PC-9 (cell line): ENCODE measurements around the gene SPAG9. TPM values are rescaled to one million over a fixed set of nuclear protein-coding genes. Genes with fewer than 3 reads are reported as not detected.
A peak's percentile ranks its signal among the peaks of the same experiment; 100 is the strongest.

Source experiments
- BruUV-seq: library from RNA; stranded (reverse); fragments of 400-500 nt; replicated peaks from 2 replicates; lab custom pipeline; 2021; lab: Mats Ljungman, UMichigan
- CTCF ChIA-PET: fragments of 300-600 bp; sonication (Branson Sonifier 250); formaldehyde crosslinking; loops from one replicate; lab custom pipeline; 2022; ENCODE audit warnings: antibody characterized with exemption; lab: Charles Lee
- POLR2A ChIA-PET: fragments of 300-600 bp; sonication (Branson Sonifier 250); formaldehyde crosslinking; loops from one replicate; lab custom pipeline; 2022; ENCODE audit warnings: antibody characterized with exemption; ENCODE audit not compliant: unreplicated experiment; lab: Charles Lee
- DNase-seq, 2 experiments: peaks; one replicate each; pipeline versions ENCODE4 v3.0.0 to v3.0.0-alpha.2; 2015 to 2022; ENCODE audit warnings: mixed read lengths in 1 of 2
- H2AFZ ChIP-seq: fragments of 200-600 bp; sonication (generic); 2 replicates; pipeline ENCODE4 v1.8.1; 2017; ENCODE audit warnings: antibody characterized with exemption
- H3F3A ChIP-seq: fragments of 200-600 bp; sonication (generic); 2 replicates; pipeline ENCODE4 v1.8.1; 2017; ENCODE audit warnings: antibody characterized with exemption, mild to moderate bottlenecking, low read depth; ENCODE audit not compliant: insufficient read depth
- H3K27ac ChIP-seq: fragments of 200-600 bp; sonication (generic); 2 replicates; pipeline ENCODE4 v1.6.1; 2016; ENCODE audit warnings: mixed run types
- H3K27me3 ChIP-seq: fragments of 200-600 bp; sonication (generic); 2 replicates; pipeline ENCODE4 v1.6.1; 2016; ENCODE audit warnings: low read depth, mixed run types; ENCODE audit not compliant: insufficient read depth
- H3K36me3 ChIP-seq: fragments of 200-600 bp; sonication (generic); 2 replicates; pipeline ENCODE4 v1.6.1; 2016; ENCODE audit warnings: low read depth, mixed run types
- H3K4me1 ChIP-seq: fragments of 200-600 bp; sonication (generic); replicated peaks from 2 replicates; pipeline ENCODE4 v1.6.1; 2016; ENCODE audit warnings: mixed run types; ENCODE audit not compliant: insufficient read depth
- H3K4me2 ChIP-seq: fragments of 200-600 bp; sonication (generic); 2 replicates; pipeline ENCODE4 v1.6.1; 2017; ENCODE audit warnings: mixed run types
- H3K4me3 ChIP-seq: fragments of 200-600 bp; sonication (generic); 2 replicates; pipeline ENCODE4 v1.6.1; 2016; ENCODE audit warnings: mixed run types
- H3K79me2 ChIP-seq: fragments of 200-600 bp; sonication (generic); 2 replicates; pipeline ENCODE4 v1.6.1; 2017; ENCODE audit warnings: low read depth, mixed run types
- H3K9me2 ChIP-seq: fragments of 200-600 bp; sonication (generic); 2 replicates; pipeline ENCODE4 v1.8.1; 2017; ENCODE audit warnings: mild to moderate bottlenecking; ENCODE audit not compliant: insufficient read depth
- H3K9me3 ChIP-seq: fragments of 200-600 bp; sonication (generic); 2 replicates; pipeline ENCODE4 v1.8.1; 2016; ENCODE audit warnings: low read depth; ENCODE audit not compliant: insufficient read depth
- H4K20me1 ChIP-seq: fragments of 200-600 bp; sonication (generic); 2 replicates; pipeline ENCODE4 v1.8.1; 2017; ENCODE audit not compliant: insufficient read depth
- CTCF ChIP-seq: fragments of 200-600 bp; sonication (generic); conservative IDR thresholded peaks from 2 replicates; pipeline ENCODE4 v1.6.1; 2017; ENCODE audit warnings: mixed run types, antibody characterized with exemption, mild to moderate bottlenecking, moderate library complexity
- EZH2 ChIP-seq: fragments of 200-600 bp; sonication (generic); IDR thresholded peaks from 2 replicates; pipeline ENCODE4 v1.8.0; 2017; ENCODE audit warnings: antibody characterized with exemption, low read depth
- intact Hi-C: fragments of 100-400 bp; cut with micrococcal nuclease; formaldehyde crosslinking; loops from one replicate; pipeline ENCODE4 v1.10.0; 2022; ENCODE audit not compliant: unreplicated experiment
- total RNA-seq: library from RNA; stranded (reverse); gene quantifications from 2 replicates; pipeline ENCODE4 v1.2.3, GENCODE V29; 2021

SPAG9 gene
- total RNA-seq, 1 experiment from 2014 or later: 51.8 TPM

- H3K27ac ChIP-seq: no peak overlapping the region
- ChIA-PET POLR2A (no interaction called here), CTCF (interaction anchor here (0.6 kb wide), 1 partner anchor 170 kb away, joined by 3 read pairs; no protein-coding TSS in a partner anchor)
- H3K4me1 ChIP-seq: peaks cover 63% of the 10 kb centered on the region
- H3K4me2 ChIP-seq: no peak overlapping the region
- no peaks in the 10 kb centered on the region for H3K36me3 ChIP-seq
- no peak overlapping the region for H2AFZ ChIP-seq
- no TSS peak for BruUV-seq
- no peaks in the 10 kb centered on the region for H3K79me2 ChIP-seq
- no peak overlapping the region for H3K4me3 ChIP-seq
- H3F3A ChIP-seq: peaks cover 29% of the 10 kb centered on the region
- H4K20me1 ChIP-seq: no peaks in the 10 kb centered on the region
- H3K9me3 ChIP-seq: no peaks in the 10 kb centered on the region
- H3K27me3 ChIP-seq: no peaks in the 10 kb centered on the region
- no peaks in the 10 kb centered on the region for H3K9me2 ChIP-seq
- intact Hi-C loops: no loop called here
- no peak for TF ChIP-seq EZH2
- TF ChIP-seq CTCF: no peak
- DNase-seq: peak in 1 of 2 experiments; percentile 32
These were observed 193.4 kb downstream of the SPAG9 start for GRCh38 chr17:50927287-50927686.

- no peaks in the 10 kb centered on the region for H3K9me3 ChIP-seq
- no TSS peak for BruUV-seq
- no peak overlapping the region for H3K4me2 ChIP-seq
- peaks cover 63% of the 10 kb centered on the region for H3K4me1 ChIP-seq
- no peaks in the 10 kb centered on the region for H3K36me3 ChIP-seq
- intact Hi-C loops: no loop called here
- TF ChIP-seq CTCF: no peak
- no peak for TF ChIP-seq EZH2
- no peaks in the 10 kb centered on the region for H4K20me1 ChIP-seq
- no peaks in the 10 kb centered on the region for H3K9me2 ChIP-seq
- H3K27ac ChIP-seq: no peak overlapping the region
- H3K79me2 ChIP-seq: no peaks in the 10 kb centered on the region
- no peak overlapping the region for H2AFZ ChIP-seq
- H3K27me3 ChIP-seq: no peaks in the 10 kb centered on the region
- H3F3A ChIP-seq: peaks cover 21% of the 10 kb centered on the region
- POLR2A ChIA-PET: no interaction called here
- CTCF ChIA-PET: interaction anchor here (0.6 kb wide), 1 partner anchor 170 kb away, joined by 3 read pairs; no protein-coding TSS in a partner anchor
- peak in 1 of 2 experiments; percentile 18 for DNase-seq
- H3K4me3 ChIP-seq: no peak overlapping the region
These were observed 194.1 kb downstream of the SPAG9 start for GRCh38 chr17:50926523-50926922.

GRCh38 chr17:50925296-50925891 is 195.3 kb downstream of the SPAG9 start:
- H3K36me3 ChIP-seq: no peaks in the 10 kb centered on the region
- intact Hi-C loops: no loop called here
- H4K20me1 ChIP-seq: no peaks in the 10 kb centered on the region
- H3F3A ChIP-seq: peaks cover 15% of the 10 kb centered on the region; the same call in 1 of the 2 replicates
- CTCF ChIA-PET: interaction anchor here (0.5 to 0.7 kb wide), 2 partner anchors 49 to 73 kb away, joined by 3 read pairs; no protein-coding TSS in a partner anchor
- H3K4me2 ChIP-seq: no peak overlapping the region
- H3K27me3 ChIP-seq: no peaks in the 10 kb centered on the region
- no peak for TF ChIP-seq EZH2
- no peak for TF ChIP-seq CTCF
- H2AFZ ChIP-seq: no peak overlapping the region
- POLR2A ChIA-PET: interaction anchor here (0.5 to 0.6 kb wide), 4 partner anchors 10 to 209 kb away, joined by 3 to 11 read pairs (median 6); no protein-coding TSS in a partner anchor
- no peaks in the 10 kb centered on the region for H3K9me2 ChIP-seq
- peak in 1 of 2 experiments; percentile 35 for DNase-seq
- peaks cover 65% of the 10 kb centered on the region for H3K4me1 ChIP-seq
- H3K27ac ChIP-seq: no peak overlapping the region
- H3K4me3 ChIP-seq: no peak overlapping the region
- BruUV-seq: no TSS peak
- no peaks in the 10 kb centered on the region for H3K79me2 ChIP-seq
- no peaks in the 10 kb centered on the region for H3K9me3 ChIP-seq
